H9 (cell line): ENCODE results near the gene TFF1. TPM values are rescaled to one million over a fixed set of nuclear protein-coding genes. Genes with fewer than 3 reads are reported as not detected.

ENCODE experiments used
- DNase-seq: peaks from one replicate; pipeline ENCODE4 v3.0.0-alpha.2; 2017
- H2AFZ ChIP-seq: one replicate; pipeline ENCODE4 v1.6.1; 2013; ENCODE audit warnings: mild to moderate bottlenecking, low read length, control low read depth, moderate library complexity
- H2AK5ac ChIP-seq: 2 replicates; pipeline ENCODE4 v1.6.1; 2013; ENCODE audit warnings: low read length, control low read depth, mixed read lengths; ENCODE audit not compliant: insufficient read length
- H2BK120ac ChIP-seq: one replicate; pipeline ENCODE4 v1.6.1; 2013; ENCODE audit warnings: low read depth, mild to moderate bottlenecking, low read length, control low read depth, inconsistent platforms; ENCODE audit not compliant: poor library complexity, severe bottlenecking
- H2BK12ac ChIP-seq: 2 replicates; pipeline ENCODE4 v1.6.1; 2013; ENCODE audit warnings: low read length, control low read depth, mixed read lengths, low read depth; ENCODE audit not compliant: insufficient read length
- H2BK15ac ChIP-seq: 2 replicates; pipeline ENCODE4 v1.6.1; 2013; ENCODE audit warnings: low read depth, low read length, control low read depth
- H2BK20ac ChIP-seq: one replicate; pipeline ENCODE4 v1.6.1; 2013; ENCODE audit warnings: low read depth, mild to moderate bottlenecking, low read length, control low read depth, inconsistent platforms; ENCODE audit not compliant: poor library complexity, severe bottlenecking
- H2BK5ac ChIP-seq: 2 replicates; pipeline ENCODE4 v1.6.1; 2013; ENCODE audit warnings: low read length, control low read depth, mixed read lengths; ENCODE audit not compliant: insufficient read length
- H3K14ac ChIP-seq: 2 replicates; pipeline ENCODE4 v1.6.1; 2013; ENCODE audit warnings: low read length, control low read depth; ENCODE audit not compliant: insufficient read depth
- H3K18ac ChIP-seq: 2 replicates; pipeline ENCODE4 v1.6.1; 2013; ENCODE audit warnings: low read depth, mild to moderate bottlenecking, mixed read lengths, low read length, control low read depth; ENCODE audit not compliant: insufficient read length
- H3K23ac ChIP-seq: 2 replicates; pipeline ENCODE4 v1.6.1; 2013; ENCODE audit warnings: low read length, control low read depth, mixed read lengths, low read depth; ENCODE audit not compliant: insufficient read length
- H3K23me2 ChIP-seq: 2 replicates; pipeline ENCODE4 v1.6.1; 2013; ENCODE audit warnings: low read depth, mild to moderate bottlenecking, mixed read lengths, low read length, control low read depth; ENCODE audit not compliant: insufficient read length, poor library complexity, severe bottlenecking
- H3K27ac ChIP-seq: 2 replicates; pipeline ENCODE4 v1.5.1; 2013; ENCODE audit warnings: low read length, control low read depth, mixed read lengths, low read depth; ENCODE audit not compliant: insufficient read length
- H3K27me3 ChIP-seq: 2 replicates; pipeline ENCODE4 v1.6.1; 2013; ENCODE audit warnings: low read length, control low read depth, inconsistent platforms; ENCODE audit not compliant: insufficient read depth
- H3K4ac ChIP-seq: 2 replicates; pipeline ENCODE4 v1.6.1; 2013; ENCODE audit warnings: low read depth, mild to moderate bottlenecking, control low read depth, inconsistent platforms, low read length, moderate library complexity
- H3K4me1 ChIP-seq: 2 replicates; pipeline ENCODE4 v1.6.1; 2013; ENCODE audit warnings: low read length, control low read depth, inconsistent platforms; ENCODE audit not compliant: insufficient read depth
- H3K4me2 ChIP-seq: 2 replicates; pipeline ENCODE4 v1.6.1; 2013; ENCODE audit warnings: low read length, control low read depth, mixed read lengths; ENCODE audit not compliant: insufficient read length, insufficient read depth
- H3K56ac ChIP-seq: 2 replicates; pipeline ENCODE4 v1.6.1; 2013; ENCODE audit warnings: low read depth, mild to moderate bottlenecking, mixed read lengths, low read length, control low read depth; ENCODE audit not compliant: insufficient read length
- H3K79me1 ChIP-seq: 2 replicates; pipeline ENCODE4 v1.6.1; 2013; ENCODE audit warnings: low read depth, mild to moderate bottlenecking, moderate library complexity, low read length, control low read depth, inconsistent platforms; ENCODE audit not compliant: insufficient read depth, poor library complexity, severe bottlenecking
- H3K79me2 ChIP-seq: 2 replicates; pipeline ENCODE4 v1.6.1; 2013; ENCODE audit warnings: low read length, control low read depth, inconsistent platforms; ENCODE audit not compliant: insufficient read depth
- H3K9ac ChIP-seq: 2 replicates; pipeline ENCODE4 v1.6.1; 2013; ENCODE audit warnings: low read length, control low read depth, mixed read lengths; ENCODE audit not compliant: insufficient read length; ENCODE audit errors: extremely low read depth
- H3K9me3 ChIP-seq: one replicate; pipeline ENCODE4 v1.6.1; 2013; ENCODE audit warnings: low read depth, low read length, inconsistent platforms; ENCODE audit not compliant: control insufficient read depth
- H3T11ph ChIP-seq: one replicate; pipeline ENCODE4 v1.6.1; 2013; ENCODE audit warnings: mild to moderate bottlenecking, low read length, control low read depth, inconsistent platforms
- H4K20me1 ChIP-seq: one replicate; pipeline ENCODE4 v1.6.1; 2013; ENCODE audit not compliant: control insufficient read depth, insufficient read length, insufficient read depth
- H4K5ac ChIP-seq: 2 replicates; pipeline ENCODE4 v1.6.1; 2013; ENCODE audit warnings: low read depth, mild to moderate bottlenecking, mixed read lengths, low read length, control low read depth; ENCODE audit not compliant: insufficient read length
- H4K8ac ChIP-seq: replicated peaks from 2 replicates; pipeline ENCODE4 v1.6.1; 2013; ENCODE audit warnings: low read length, control low read depth, mixed read lengths, low read depth; ENCODE audit not compliant: insufficient read length
- H4K91ac ChIP-seq: 2 replicates; pipeline ENCODE4 v1.6.1; 2013; ENCODE audit warnings: low read depth, mild to moderate bottlenecking, moderate library complexity, mixed read lengths, low read length, control low read depth; ENCODE audit not compliant: insufficient read length
- H3K27ac Mint-ChIP-seq, 3 experiments: 2 replicates in 2 of 3; 3 replicates in 1 of 3; pipeline ENCODE4 v1.8.0; 2020 to 2021; ENCODE audit warnings: mixed read lengths in 3 of 3, mild to moderate bottlenecking in 1 of 3, moderate library complexity in 1 of 3
- H3K27me3 Mint-ChIP-seq: 2 replicates; pipeline ENCODE4 v1.8.0; 2021; ENCODE audit warnings: low read depth, mild to moderate bottlenecking, moderate library complexity, mixed read lengths
- H3K36me3 Mint-ChIP-seq, 3 experiments: 2 replicates in 2 of 3; 3 replicates in 1 of 3; pipeline ENCODE4 v1.8.0; 2020 to 2021; ENCODE audit warnings: low read depth in 3 of 3, mixed read lengths in 3 of 3; ENCODE audit not compliant: insufficient read depth in 1 of 3
- H3K4me1 Mint-ChIP-seq, 2 experiments: 2 replicates each; pipeline ENCODE4 v1.8.0; 2020; ENCODE audit warnings: mixed read lengths in 2 of 2
- H3K4me3 Mint-ChIP-seq, 2 experiments: 2 replicates in 1 of 2; 3 replicates in 1 of 2; pipeline ENCODE4 v1.8.0; 2020 to 2021; ENCODE audit warnings: mild to moderate bottlenecking in 2 of 2, mixed read lengths in 2 of 2, moderate library complexity in 1 of 2
- H3K9me3 Mint-ChIP-seq, 2 experiments: 2 replicates in 1 of 2; 3 replicates in 1 of 2; pipeline ENCODE4 v1.8.0; 2020; ENCODE audit warnings: mild to moderate bottlenecking in 2 of 2, mixed read lengths in 2 of 2, moderate library complexity in 1 of 2
- CTCF ChIP-seq: fragments of 200-600 bp; sonication (generic); conservative IDR thresholded peaks from 3 replicates; pipeline ENCODE4 v1.8.0; 2021; ENCODE audit warnings: antibody characterized with exemption, mild to moderate bottlenecking
- WGBS: extraction: QIAGEN DNeasy Blood & Tissue Kit; methylation state at CpG from one replicate; pipeline ENCODE4 v1.1.7; 2013; ENCODE audit warnings: missing lambda C conversion rate, low lambda C conversion rate, mixed read lengths; ENCODE audit not compliant: insufficient read length; ENCODE audit errors: extremely low coverage; 5-methylcytosine and 5-hydroxymethylcytosine counted together
- total RNA-seq: library from RNA; stranded (reverse); gene quantifications from 2 replicates; pipeline ENCODE4 v1.2.1, GENCODE V29; 2021

The TFF1 gene
- total RNA-seq, 1 experiment from 2014 or later, result not detected

GRCh38 chr21:42404539-42404938, 38.2 kb upstream of the TFF1 start:
- Histone ChIP-seq H3K4me1 (no peaks in the 10 kb centered on the region), H3K79me1 (no peaks in the 10 kb centered on the region), H3K18ac (no peak overlapping the region), H4K20me1 (no peaks in the 10 kb centered on the region), H3K4ac (no peak overlapping the region), H3K14ac (no peak overlapping the region), H3K56ac (no peak overlapping the region), H3K27me3 (no peaks in the 10 kb centered on the region), H2BK15ac (no peak overlapping the region), H4K5ac (no peak overlapping the region), H3K79me2 (no peaks in the 10 kb centered on the region), H2BK5ac (no peak overlapping the region), H2BK120ac (no peak overlapping the region), H3K9ac (no peak overlapping the region), H3K27ac (no peak overlapping the region), H4K91ac (no peak overlapping the region), H3K23me2 (no peaks in the 10 kb centered on the region), H3K23ac (no peak overlapping the region), H4K8ac (no peak overlapping the region), H2BK20ac (no peak overlapping the region), H2AK5ac (no peak overlapping the region), H3K9me3 (no peaks in the 10 kb centered on the region), H2BK12ac (no peak overlapping the region), H2AFZ (no peak overlapping the region), H3T11ph (no peak overlapping the region), H3K4me2 (no peak overlapping the region)
- no peak for DNase-seq
- Mint-ChIP-seq H3K9me3 (no peaks in the 10 kb centered on the region), H3K27me3 (peaks cover 3% of the 10 kb centered on the region), H3K27ac (no peak overlapping the region), H3K36me3 (no peaks in the 10 kb centered on the region), H3K4me3 (no peak overlapping the region), H3K4me1 (peaks cover 2 to 7% of the 10 kb centered on the region in 2 experiments)
- WGBS, result no CpG with 5 or more reads among the region's 10 CpGs
- TF ChIP-seq CTCF, result no peak
